GM12878 (cell line): ENCODE data around the gene ARHGAP26.

Experiments used
- CHD2 ChIP-seq: IDR thresholded peaks from 2 replicates; pipeline ENCODE4 v1.6.1; 2011; ENCODE audit warnings: low read depth, low read length, improper control_type of control experiment, borderline replicate concordance
- CREM ChIP-seq: IDR thresholded peaks from 2 replicates; pipeline ENCODE4 v1.6.1; 2014; ENCODE audit warnings: antibody characterized with exemption, low read depth
- DPF2 ChIP-seq: fragments of 450-650 bp; IDR thresholded peaks from 2 replicates; pipeline ENCODE4 v1.6.1; 2017; ENCODE audit warnings: mild to moderate bottlenecking
- EP300 ChIP-seq, 2 experiments: fragments of 150-350 bp in 1 of 2; IDR thresholded peaks; 2 replicates each; pipeline ENCODE4 v1.6.1; 2011 to 2012; ENCODE audit warnings: low read depth in 2 of 2, low read length in 2 of 2, borderline replicate concordance in 1 of 2, improper control_type of control experiment in 1 of 2, inconsistent platforms in 1 of 2; ENCODE audit not compliant: control insufficient read depth in 1 of 2
- FOS ChIP-seq: IDR thresholded peaks from 3 replicates; pipeline ENCODE4 v1.6.1; 2011; ENCODE audit warnings: borderline replicate concordance; ENCODE audit not compliant: insufficient read length; ENCODE audit errors: extremely low read depth
- FOXK2 ChIP-seq: fragments of 450-650 bp; IDR thresholded peaks from 2 replicates; pipeline ENCODE4 v1.6.1; 2017; ENCODE audit warnings: mild to moderate bottlenecking, moderate library complexity
- MYC ChIP-seq: IDR thresholded peaks from 2 replicates; pipeline ENCODE4 v1.6.1; 2011; ENCODE audit warnings: mild to moderate bottlenecking, low read length, moderate library complexity, inconsistent platforms; ENCODE audit not compliant: insufficient read depth, insufficient replicate concordance, insufficient read length, severe bottlenecking
- NFYB ChIP-seq: IDR thresholded peaks from 2 replicates; pipeline ENCODE4 v1.6.1; 2011; ENCODE audit warnings: low read depth, mild to moderate bottlenecking, low read length, improper control_type of control experiment, moderate library complexity; ENCODE audit not compliant: insufficient read depth
- NR2C2 ChIP-seq: IDR thresholded peaks from 2 replicates; pipeline ENCODE4 v1.6.1; 2011; ENCODE audit warnings: borderline replicate concordance, low read depth; ENCODE audit not compliant: control insufficient read depth, insufficient read length
- POLR2A ChIP-seq: IDR thresholded peaks from 2 replicates; pipeline ENCODE4 v1.6.1; 2011; ENCODE audit warnings: low read depth, mild to moderate bottlenecking, low read length
- TBL1XR1 ChIP-seq: IDR thresholded peaks from 2 replicates; pipeline ENCODE4 v1.6.1; 2012; ENCODE audit warnings: low read depth, low read length, improper control_type of control experiment
- YY1 ChIP-seq: IDR thresholded peaks from 2 replicates; pipeline ENCODE4 v1.6.1; 2011; ENCODE audit warnings: low read depth, mild to moderate bottlenecking, low read length
- TF ChIP-seq, protein P1 (sequence below), 3 experiments: IDR thresholded peaks in 2 of 3; conservative IDR thresholded peaks in 1 of 3; 2 replicates each; pipeline ENCODE4 v1.5.1; 2011; ENCODE audit warnings: low read depth in 3 of 3, low read length in 3 of 3, mild to moderate bottlenecking in 3 of 3, control low read depth in 2 of 3, moderate library complexity in 2 of 3, inconsistent platforms in 1 of 3, mixed read lengths in 1 of 3; ENCODE audit not compliant: control insufficient read depth in 2 of 3, insufficient read depth in 1 of 3; ENCODE audit errors: extremely low read depth in 1 of 3

DNA sequence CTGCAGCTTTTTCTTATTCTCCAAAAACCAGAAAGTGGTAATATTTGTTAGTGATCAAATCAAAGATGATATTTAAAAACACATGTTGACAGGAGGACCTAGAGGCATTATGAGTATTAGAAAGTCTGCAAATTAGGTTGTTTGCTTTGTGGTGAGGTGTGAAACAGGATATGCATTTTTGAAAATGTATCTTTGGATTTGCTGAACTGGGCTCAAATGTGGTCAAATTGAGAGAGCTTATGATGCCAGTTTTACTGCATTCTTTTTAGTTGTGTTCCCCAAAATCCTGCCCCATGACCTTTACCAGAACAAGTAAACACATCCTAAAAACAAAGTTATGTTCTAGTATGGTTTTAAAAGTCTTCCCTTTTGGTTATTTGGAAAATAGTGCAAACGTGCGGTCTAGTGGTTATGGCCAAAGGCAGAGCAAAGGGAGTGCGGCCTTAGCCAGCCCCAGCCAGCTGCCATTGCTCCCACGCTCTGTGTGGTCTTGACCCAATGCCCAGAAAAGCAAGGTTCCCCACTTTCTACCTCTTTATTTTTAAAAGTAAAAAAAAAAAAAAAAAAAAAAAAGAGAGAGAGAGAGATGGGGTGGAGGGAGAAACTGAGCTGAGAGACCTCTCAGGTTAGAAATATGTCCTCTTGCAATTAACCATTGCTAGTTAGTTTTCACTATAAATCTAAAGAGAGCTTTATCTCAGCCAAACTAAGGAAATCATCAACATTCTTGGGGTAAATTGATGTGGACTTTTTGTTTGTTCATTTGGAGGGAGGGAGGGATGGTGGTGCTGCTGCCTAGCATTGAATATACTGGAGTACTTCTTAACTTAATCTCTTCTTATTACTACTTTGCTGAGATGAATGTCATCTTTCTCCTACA, 176.6 kb downstream of the ARHGAP26 start:
- TF ChIP-seq EP300 (IDR thresholded peaks at IDR 0.05; ENCODE audit: borderline replicate concordance in 1 of 2, control insufficient read depth in 1 of 2, low read depth in 2 of 2, low read length in 2 of 2) (no peak), CREM (no peak), NR2C2 (no peak), FOS (no peak), FOXK2 (no peak), CHD2 (no peak), POLR2A (no peak), MYC (no peak), DPF2 (no peak), YY1 (no peak), NFYB (no peak), TBL1XR1 (no peak)
- TF ChIP-seq, protein P1, sequence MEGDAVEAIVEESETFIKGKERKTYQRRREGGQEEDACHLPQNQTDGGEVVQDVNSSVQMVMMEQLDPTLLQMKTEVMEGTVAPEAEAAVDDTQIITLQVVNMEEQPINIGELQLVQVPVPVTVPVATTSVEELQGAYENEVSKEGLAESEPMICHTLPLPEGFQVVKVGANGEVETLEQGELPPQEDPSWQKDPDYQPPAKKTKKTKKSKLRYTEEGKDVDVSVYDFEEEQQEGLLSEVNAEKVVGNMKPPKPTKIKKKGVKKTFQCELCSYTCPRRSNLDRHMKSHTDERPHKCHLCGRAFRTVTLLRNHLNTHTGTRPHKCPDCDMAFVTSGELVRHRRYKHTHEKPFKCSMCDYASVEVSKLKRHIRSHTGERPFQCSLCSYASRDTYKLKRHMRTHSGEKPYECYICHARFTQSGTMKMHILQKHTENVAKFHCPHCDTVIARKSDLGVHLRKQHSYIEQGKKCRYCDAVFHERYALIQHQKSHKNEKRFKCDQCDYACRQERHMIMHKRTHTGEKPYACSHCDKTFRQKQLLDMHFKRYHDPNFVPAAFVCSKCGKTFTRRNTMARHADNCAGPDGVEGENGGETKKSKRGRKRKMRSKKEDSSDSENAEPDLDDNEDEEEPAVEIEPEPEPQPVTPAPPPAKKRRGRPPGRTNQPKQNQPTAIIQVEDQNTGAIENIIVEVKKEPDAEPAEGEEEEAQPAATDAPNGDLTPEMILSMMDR (IDR thresholded peaks at IDR 0.05 in 2 of 3, conservative IDR thresholded peaks at IDR 0.05 in 1 of 3; ENCODE audit: control insufficient read depth in 2 of 3, extremely low read depth in 1 of 3, insufficient read depth in 1 of 3, low read depth in 3 of 3, low read length in 3 of 3): no peak
